PC-9 (cell line): ENCODE measurements around the gene SHANK1. TPM values are rescaled to one million over a fixed set of nuclear protein-coding genes. Genes with fewer than 3 reads are reported as not detected.

Experiments used
- BruUV-seq: library from RNA; stranded (reverse); fragments of 400-500 nt; replicated peaks from 2 replicates; lab custom pipeline; 2021; lab: Mats Ljungman, UMichigan
- CTCF ChIA-PET: fragments of 300-600 bp; sonication (Branson Sonifier 250); formaldehyde crosslinking; loops from one replicate; lab custom pipeline; 2022; ENCODE audit warnings: antibody characterized with exemption; lab: Charles Lee
- POLR2A ChIA-PET: fragments of 300-600 bp; sonication (Branson Sonifier 250); formaldehyde crosslinking; loops from one replicate; lab custom pipeline; 2022; ENCODE audit warnings: antibody characterized with exemption; ENCODE audit not compliant: unreplicated experiment; lab: Charles Lee
- DNase-seq, 2 experiments: peaks; one replicate each; pipeline versions ENCODE4 v3.0.0 to v3.0.0-alpha.2; 2015 to 2022; ENCODE audit warnings: mixed read lengths in 1 of 2
- H2AFZ ChIP-seq: fragments of 200-600 bp; sonication (generic); 2 replicates; pipeline ENCODE4 v1.8.1; 2017; ENCODE audit warnings: antibody characterized with exemption
- H3F3A ChIP-seq: fragments of 200-600 bp; sonication (generic); 2 replicates; pipeline ENCODE4 v1.8.1; 2017; ENCODE audit warnings: antibody characterized with exemption, mild to moderate bottlenecking, low read depth; ENCODE audit not compliant: insufficient read depth
- H3K27ac ChIP-seq: fragments of 200-600 bp; sonication (generic); 2 replicates; pipeline ENCODE4 v1.6.1; 2016; ENCODE audit warnings: mixed run types
- H3K27me3 ChIP-seq: fragments of 200-600 bp; sonication (generic); 2 replicates; pipeline ENCODE4 v1.6.1; 2016; ENCODE audit warnings: low read depth, mixed run types; ENCODE audit not compliant: insufficient read depth
- H3K36me3 ChIP-seq: fragments of 200-600 bp; sonication (generic); 2 replicates; pipeline ENCODE4 v1.6.1; 2016; ENCODE audit warnings: low read depth, mixed run types
- H3K4me1 ChIP-seq: fragments of 200-600 bp; sonication (generic); replicated peaks from 2 replicates; pipeline ENCODE4 v1.6.1; 2016; ENCODE audit warnings: mixed run types; ENCODE audit not compliant: insufficient read depth
- H3K4me2 ChIP-seq: fragments of 200-600 bp; sonication (generic); 2 replicates; pipeline ENCODE4 v1.6.1; 2017; ENCODE audit warnings: mixed run types
- H3K4me3 ChIP-seq: fragments of 200-600 bp; sonication (generic); 2 replicates; pipeline ENCODE4 v1.6.1; 2016; ENCODE audit warnings: mixed run types
- H3K79me2 ChIP-seq: fragments of 200-600 bp; sonication (generic); 2 replicates; pipeline ENCODE4 v1.6.1; 2017; ENCODE audit warnings: low read depth, mixed run types
- H3K9me2 ChIP-seq: fragments of 200-600 bp; sonication (generic); 2 replicates; pipeline ENCODE4 v1.8.1; 2017; ENCODE audit warnings: mild to moderate bottlenecking; ENCODE audit not compliant: insufficient read depth
- H3K9me3 ChIP-seq: fragments of 200-600 bp; sonication (generic); 2 replicates; pipeline ENCODE4 v1.8.1; 2016; ENCODE audit warnings: low read depth; ENCODE audit not compliant: insufficient read depth
- H4K20me1 ChIP-seq: fragments of 200-600 bp; sonication (generic); 2 replicates; pipeline ENCODE4 v1.8.1; 2017; ENCODE audit not compliant: insufficient read depth
- EZH2 ChIP-seq: fragments of 200-600 bp; sonication (generic); IDR thresholded peaks from 2 replicates; pipeline ENCODE4 v1.8.0; 2017; ENCODE audit warnings: antibody characterized with exemption, low read depth
- intact Hi-C: fragments of 100-400 bp; cut with micrococcal nuclease; formaldehyde crosslinking; loops from one replicate; pipeline ENCODE4 v1.10.0; 2022; ENCODE audit not compliant: unreplicated experiment
- total RNA-seq: library from RNA; stranded (reverse); gene quantifications from 2 replicates; pipeline ENCODE4 v1.2.3, GENCODE V29; 2021
- TF ChIP-seq, protein P1 (sequence below): fragments of 200-600 bp; sonication (generic); conservative IDR thresholded peaks from 2 replicates; pipeline ENCODE4 v1.6.1; 2017; ENCODE audit warnings: mixed run types, antibody characterized with exemption, mild to moderate bottlenecking, moderate library complexity

SHANK1 gene
- total RNA-seq, 1 experiment from 2014 or later: not detected

- Histone ChIP-seq H3K4me2 (no peak overlapping the region), H3K79me2 (no peaks in the 10 kb centered on the region), H3K4me1 (no peaks in the 10 kb centered on the region), H3K9me3 (no peaks in the 10 kb centered on the region), H3F3A (peaks cover 4% of the 10 kb centered on the region; the same call in 1 of the 2 replicates), H2AFZ (no peak overlapping the region), H3K4me3 (no peak overlapping the region), H3K36me3 (no peaks in the 10 kb centered on the region), H3K9me2 (no peaks in the 10 kb centered on the region), H3K27me3 (peaks cover 98% of the 10 kb centered on the region), H4K20me1 (no peaks in the 10 kb centered on the region), H3K27ac (no peak overlapping the region)
- POLR2A ChIA-PET: no interaction called here
- CTCF ChIA-PET: no interaction called here
- intact Hi-C loops: no loop called here
- no peak for DNase-seq
- no TSS peak for BruUV-seq
- TF ChIP-seq EZH2: no peak
- TF ChIP-seq, protein P1, sequence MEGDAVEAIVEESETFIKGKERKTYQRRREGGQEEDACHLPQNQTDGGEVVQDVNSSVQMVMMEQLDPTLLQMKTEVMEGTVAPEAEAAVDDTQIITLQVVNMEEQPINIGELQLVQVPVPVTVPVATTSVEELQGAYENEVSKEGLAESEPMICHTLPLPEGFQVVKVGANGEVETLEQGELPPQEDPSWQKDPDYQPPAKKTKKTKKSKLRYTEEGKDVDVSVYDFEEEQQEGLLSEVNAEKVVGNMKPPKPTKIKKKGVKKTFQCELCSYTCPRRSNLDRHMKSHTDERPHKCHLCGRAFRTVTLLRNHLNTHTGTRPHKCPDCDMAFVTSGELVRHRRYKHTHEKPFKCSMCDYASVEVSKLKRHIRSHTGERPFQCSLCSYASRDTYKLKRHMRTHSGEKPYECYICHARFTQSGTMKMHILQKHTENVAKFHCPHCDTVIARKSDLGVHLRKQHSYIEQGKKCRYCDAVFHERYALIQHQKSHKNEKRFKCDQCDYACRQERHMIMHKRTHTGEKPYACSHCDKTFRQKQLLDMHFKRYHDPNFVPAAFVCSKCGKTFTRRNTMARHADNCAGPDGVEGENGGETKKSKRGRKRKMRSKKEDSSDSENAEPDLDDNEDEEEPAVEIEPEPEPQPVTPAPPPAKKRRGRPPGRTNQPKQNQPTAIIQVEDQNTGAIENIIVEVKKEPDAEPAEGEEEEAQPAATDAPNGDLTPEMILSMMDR: no peak
Observed at GRCh38 chr19:50739914-50740426, 20.4 kb upstream of the SHANK1 start.

DNA sequence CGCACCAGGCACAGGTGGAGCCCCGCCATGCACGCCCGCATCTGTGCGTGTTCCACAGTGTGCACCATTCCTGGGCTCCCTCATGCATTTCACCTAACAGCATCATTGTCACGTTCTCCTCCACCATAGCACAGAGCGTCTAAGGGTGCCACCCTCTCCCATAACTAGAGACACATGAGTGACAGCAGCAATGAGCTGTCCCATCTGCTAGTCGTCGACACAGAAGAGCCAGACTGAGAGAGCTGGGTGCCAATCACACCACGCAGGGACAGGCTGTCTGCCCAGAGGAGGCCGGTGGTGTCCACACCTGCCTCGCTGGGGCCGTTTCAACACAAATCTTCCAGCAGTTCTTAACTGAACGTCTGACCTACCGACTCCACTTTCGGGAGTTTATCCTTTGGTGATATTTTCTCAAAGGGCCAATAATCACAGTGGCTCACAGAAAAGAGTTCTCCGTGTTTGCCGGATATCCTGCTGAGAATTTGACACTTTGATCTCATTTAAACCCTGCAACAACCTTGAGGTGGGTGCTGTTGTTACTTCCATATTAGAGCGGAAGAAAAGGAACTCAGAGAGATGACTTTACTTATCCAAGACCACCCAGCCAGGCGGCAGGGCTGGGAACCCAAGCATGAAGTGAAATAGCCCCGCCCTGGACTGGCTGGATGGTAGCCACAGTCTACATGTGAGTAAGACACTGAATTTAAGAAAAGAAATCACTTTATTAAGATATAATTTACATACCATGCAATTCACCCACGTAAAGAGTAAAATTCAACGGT, 19.7 kb upstream of the SHANK1 start:
- Histone ChIP-seq H3K27ac (no peak overlapping the region), H2AFZ (no peak overlapping the region), H3K4me3 (no peak overlapping the region), H3F3A (peaks cover 4% of the 10 kb centered on the region; the same call in 1 of the 2 replicates), H3K27me3 (peaks cover 98% of the 10 kb centered on the region), H3K79me2 (no peaks in the 10 kb centered on the region), H4K20me1 (no peaks in the 10 kb centered on the region), H3K9me2 (no peaks in the 10 kb centered on the region), H3K4me2 (no peak overlapping the region), H3K4me1 (no peaks in the 10 kb centered on the region), H3K9me3 (no peaks in the 10 kb centered on the region), H3K36me3 (no peaks in the 10 kb centered on the region)
- TF ChIP-seq, protein P1: no peak
- TF ChIP-seq EZH2: no peak
- POLR2A ChIA-PET: no interaction called here
- DNase-seq: no peak
- intact Hi-C loops: no loop called here
- CTCF ChIA-PET: no interaction called here
- no TSS peak for BruUV-seq

DNA sequence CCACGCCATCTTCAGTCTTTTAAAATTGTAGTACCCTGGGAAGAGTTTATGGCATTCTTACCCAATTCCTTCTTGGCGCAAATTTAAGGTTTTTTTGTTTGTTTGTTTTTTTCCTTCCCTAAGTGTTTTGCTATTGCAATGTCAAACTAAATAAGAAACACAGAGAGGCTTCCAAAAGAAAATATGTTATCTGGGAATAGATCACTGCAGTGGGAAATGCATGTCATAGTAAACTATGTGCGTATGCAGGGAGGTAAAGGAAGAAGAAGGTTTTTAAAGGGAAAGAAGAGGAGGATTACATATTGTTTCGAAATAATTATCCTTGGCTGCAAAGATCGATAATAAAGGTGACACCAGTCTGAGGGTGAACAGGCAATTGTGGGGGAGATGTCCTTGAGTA, 16.7 kb upstream of the SHANK1 start:
- no TSS peak for BruUV-seq
- no peaks in the 10 kb centered on the region for H3K36me3 ChIP-seq
- no peak for DNase-seq
- ChIA-PET POLR2A (interaction anchor here (0.6 kb wide), 1 partner anchor 16 kb away, joined by 9 read pairs; no protein-coding TSS in a partner anchor), CTCF (no interaction called here)
- H4K20me1 ChIP-seq: no peaks in the 10 kb centered on the region
- H3K79me2 ChIP-seq: no peaks in the 10 kb centered on the region
- intact Hi-C loops: no loop called here
- no peak overlapping the region for H3K27ac ChIP-seq
- H2AFZ ChIP-seq: no peak overlapping the region
- H3K27me3 ChIP-seq: peaks cover 100% of the 10 kb centered on the region
- H3K9me2 ChIP-seq: no peaks in the 10 kb centered on the region
- H3K4me1 ChIP-seq: no peaks in the 10 kb centered on the region
- peaks cover 4% of the 10 kb centered on the region; the same call in 1 of the 2 replicates for H3F3A ChIP-seq
- TF ChIP-seq EZH2: no peak
- TF ChIP-seq, protein P1: no peak
- no peak overlapping the region for H3K4me2 ChIP-seq
- H3K4me3 ChIP-seq: no peak overlapping the region
- H3K9me3 ChIP-seq: no peaks in the 10 kb centered on the region
